Psoas muscle (tissue), 8 donors: ENCODE measurements around the gene SETD1A. TPM values are rescaled to one million over a fixed set of nuclear protein-coding genes. Genes with fewer than 3 reads are reported as not detected.

Experiments
- ATAC-seq, 4 donors: fragments of 200-7000 bp; cut with Tn5 transposase; one replicate each; pipeline ENCODE4 v1.9.1; 2020; ENCODE audit warnings: moderate library complexity in 3 of 4, mild to moderate bottlenecking in 2 of 4
- DNase-seq, 2 donors: peaks; one replicate each; pipeline ENCODE4 v3.0.0-alpha.2; 2020
- H3K27ac ChIP-seq: fragments of 200-600 bp; one replicate; pipeline ENCODE4 v1.8.0; 2022
- H3K27me3 ChIP-seq, 3 donors: fragments of 200-600 bp in 1 of 3; one replicate each; pipeline versions ENCODE4 v1.6.1 to v1.8.0; 2013 to 2022; ENCODE audit warnings: low read length in 2 of 3, mild to moderate bottlenecking in 2 of 3, moderate library complexity in 1 of 3; ENCODE audit not compliant: insufficient read depth in 3 of 3
- H3K36me3 ChIP-seq, 2 donors: fragments of 200-600 bp in 1 of 2; one replicate each; pipeline versions ENCODE4 v1.6.1 to v1.8.0; 2013 to 2022; ENCODE audit warnings: low read depth in 1 of 2, mild to moderate bottlenecking in 1 of 2, moderate library complexity in 1 of 2; ENCODE audit not compliant: insufficient read depth in 1 of 2
- H3K4me1 ChIP-seq: fragments of 200-600 bp; one replicate; pipeline ENCODE4 v1.8.0; 2022
- H3K4me3 ChIP-seq: fragments of 200-600 bp; one replicate; pipeline ENCODE4 v1.8.0; 2022; ENCODE audit warnings: mild to moderate bottlenecking
- H3K9me3 ChIP-seq: fragments of 200-600 bp; one replicate; pipeline ENCODE4 v1.8.0; 2022
- WGBS, 3 donors: extraction: QIAGEN DNeasy Blood & Tissue Kit; methylation state at CpG; one replicate each; pipeline versions ENCODE4 v1.1.6 to v1.1.7; 2013; 5-methylcytosine and 5-hydroxymethylcytosine counted together
- intact Hi-C, 2 donors: fragments of 100-400 bp; cut with DNase I; formaldehyde crosslinking; loops; one replicate each; pipeline versions ENCODE4 v1.11.0 to v1.14.2; 2022
- polyA plus RNA-seq, 3 donors: library from polyadenylated mRNA; stranded (reverse); fragments of 200-250 nt; gene quantifications; one replicate each; pipeline ENCODE4 v1.2.3, GENCODE V29; 2013
- total RNA-seq, 4 donors: library from RNA; stranded (reverse); fragmentation: NEBNext Ultra II Directional in 2 of 4; extraction: Animal tissue kit (Norgen Biotek cat#: 25700) in 2 of 4; gene quantifications; one replicate each; pipeline versions ENCODE4 v1.2.1 to v1.2.4, GENCODE V29; 2021 to 2023
- TF ChIP-seq, protein P1 (sequence below): fragments of 200-600 bp; IDR thresholded peaks from one replicate; pipeline ENCODE4 v1.8.0; 2022; ENCODE audit warnings: antibody characterized with exemption
- donor health status: healthy with polysubstance abuse.
- donor health status: DM: no; HTN: no; CAD: no; lungs with moderate emphysema.
- donor health status: Bipolar disorder and iron deficiency.
- donor health status: healthy.
- donor health status: DM: yes; HTN: yes; CAD: no.
- donor health status: DM: no; HTN: no; CAD: no.
- donor health status: DM: no; HTN: no; CAD: no.
- donor health status: DM: yes; HTN: yes; CAD: no.

Gene SETD1A
- total and polyA plus RNA-seq, 7 donors, result 7.9 to 19.0 (median 14.9) TPM

DNA sequence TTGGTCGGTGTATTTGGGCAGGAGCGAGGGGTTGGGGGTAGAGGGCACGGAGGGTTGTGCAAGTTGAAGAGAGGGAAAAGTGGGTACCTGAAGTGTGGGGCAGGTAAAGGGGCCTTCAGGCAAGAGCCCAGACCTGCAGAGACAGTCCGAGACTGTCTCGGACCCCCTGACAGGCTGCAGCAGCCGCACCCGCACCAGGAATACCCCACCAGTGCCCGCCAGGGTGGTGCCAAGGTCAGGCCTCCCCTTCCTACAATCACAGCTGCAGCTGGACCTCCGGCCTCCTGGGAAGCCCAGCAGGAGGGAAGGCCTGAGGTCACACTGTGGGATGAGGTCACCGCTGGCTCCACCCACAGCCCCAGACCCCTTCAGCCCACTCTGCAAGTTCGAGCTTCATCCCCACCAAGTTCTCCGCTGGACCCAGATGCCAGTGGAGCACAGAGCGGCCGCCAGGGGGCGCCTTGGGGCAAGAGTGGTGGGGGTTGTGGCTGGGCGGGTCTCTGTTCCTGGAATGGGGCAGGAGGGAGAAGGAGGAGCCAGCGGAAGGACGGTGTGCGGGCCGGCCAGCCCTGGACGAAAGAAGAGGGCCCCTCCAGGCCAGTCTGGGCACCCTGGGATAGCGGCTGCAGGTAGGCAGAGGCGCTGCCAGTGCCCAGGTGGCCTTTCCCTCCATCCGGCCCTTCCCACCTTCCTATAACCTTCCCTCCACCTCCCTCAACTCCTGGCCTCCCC lies 27.3 kb downstream of the SETD1A start, which contains the start of gene HSD3B7:
HSD3B7 (plus strand) TSS at position 539 of the 732 bp plus-strand sequence. CDS start 452 bp downstream, outside the sequence.
- TF ChIP-seq, protein P1, sequence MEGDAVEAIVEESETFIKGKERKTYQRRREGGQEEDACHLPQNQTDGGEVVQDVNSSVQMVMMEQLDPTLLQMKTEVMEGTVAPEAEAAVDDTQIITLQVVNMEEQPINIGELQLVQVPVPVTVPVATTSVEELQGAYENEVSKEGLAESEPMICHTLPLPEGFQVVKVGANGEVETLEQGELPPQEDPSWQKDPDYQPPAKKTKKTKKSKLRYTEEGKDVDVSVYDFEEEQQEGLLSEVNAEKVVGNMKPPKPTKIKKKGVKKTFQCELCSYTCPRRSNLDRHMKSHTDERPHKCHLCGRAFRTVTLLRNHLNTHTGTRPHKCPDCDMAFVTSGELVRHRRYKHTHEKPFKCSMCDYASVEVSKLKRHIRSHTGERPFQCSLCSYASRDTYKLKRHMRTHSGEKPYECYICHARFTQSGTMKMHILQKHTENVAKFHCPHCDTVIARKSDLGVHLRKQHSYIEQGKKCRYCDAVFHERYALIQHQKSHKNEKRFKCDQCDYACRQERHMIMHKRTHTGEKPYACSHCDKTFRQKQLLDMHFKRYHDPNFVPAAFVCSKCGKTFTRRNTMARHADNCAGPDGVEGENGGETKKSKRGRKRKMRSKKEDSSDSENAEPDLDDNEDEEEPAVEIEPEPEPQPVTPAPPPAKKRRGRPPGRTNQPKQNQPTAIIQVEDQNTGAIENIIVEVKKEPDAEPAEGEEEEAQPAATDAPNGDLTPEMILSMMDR, result peak; percentile 97
- Histone ChIP-seq H3K27me3 (no peaks in the 10 kb centered on the region), H3K4me3 (peak within 1 kb of the TSS; percentile 67), H3K27ac (peak within 1 kb of the TSS; percentile 67), H3K9me3 (no peaks in the 10 kb centered on the region), H3K4me1 (peaks cover 10% of the 10 kb centered on the region), H3K36me3 (peaks cover 0 to 48% of the 10 kb centered on the region in 2 donors)
- peak; percentile 92 to 94 for DNase-seq
- WGBS, 3 donors, result 23 to 38% (median 23%) methylated on average over 17 to 24 of the region's 24 CpGs
- intact Hi-C loops, result loop anchor here (2.0 to 10.0 kb wide), 8 partner anchors 110 to 882 kb away; partner anchors contain the start of genes ZNF843 (in 2 of the 2) and VKORC1 (in 1 of the 2)
- ATAC-seq, result peak; percentile 88 to 95 (median 90)

DNA sequence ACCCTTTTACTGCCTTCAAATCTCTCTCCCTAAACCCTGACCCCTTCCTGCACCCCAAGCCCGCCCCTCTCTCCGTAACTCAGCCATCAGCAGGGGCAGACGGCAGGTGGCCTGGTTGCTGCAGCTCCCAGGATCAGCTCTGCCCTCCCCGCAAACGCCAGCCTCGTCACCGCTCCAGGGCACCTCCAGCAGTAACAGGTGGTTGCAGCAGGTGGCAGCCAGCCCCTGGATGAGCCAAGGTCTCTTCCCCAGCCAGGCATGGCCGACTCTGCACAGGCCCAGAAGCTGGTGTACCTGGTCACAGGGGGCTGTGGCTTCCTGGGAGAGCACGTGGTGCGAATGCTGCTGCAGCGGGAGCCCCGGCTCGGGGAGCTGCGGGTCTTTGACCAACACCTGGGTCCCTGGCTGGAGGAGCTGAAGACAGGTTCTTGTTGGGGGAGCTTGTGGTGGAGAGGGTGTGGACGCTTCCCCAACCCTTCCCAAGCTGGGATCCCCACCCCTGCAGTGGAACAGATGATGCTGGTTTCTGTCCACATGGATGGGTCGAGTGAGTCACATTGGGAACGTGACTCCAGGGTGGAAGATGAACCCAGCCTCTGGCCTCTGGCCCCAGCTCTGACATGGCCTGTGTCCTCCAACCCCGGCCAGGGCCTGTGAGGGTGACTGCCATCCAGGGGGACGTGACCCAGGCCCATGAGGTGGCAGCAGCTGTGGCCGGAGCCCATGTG lies 28.0 kb downstream of the SETD1A start:
- Histone ChIP-seq H3K36me3 (peaks cover 0 to 40% of the 10 kb centered on the region in 2 donors), H3K4me3 (peak overlapping the region; percentile 67), H3K9me3 (no peaks in the 10 kb centered on the region), H3K4me1 (peaks cover 10% of the 10 kb centered on the region), H3K27me3 (no peaks in the 10 kb centered on the region), H3K27ac (peak overlapping the region; percentile 67)
- DNase-seq, result peak; percentile 72 to 77
- intact Hi-C loops, result loop anchor here (2.0 to 10.0 kb wide), 8 partner anchors 109 to 882 kb away; partner anchors contain the start of genes ZNF843 (in 2 of the 2) and VKORC1 (in 1 of the 2)
- TF ChIP-seq, protein P1, result no peak
- WGBS, 3 donors, result 28 to 32% (median 31%) methylated on average over 13 to 20 of the region's 20 CpGs
- peak; percentile 63 to 77 (median 69) for ATAC-seq

DNA sequence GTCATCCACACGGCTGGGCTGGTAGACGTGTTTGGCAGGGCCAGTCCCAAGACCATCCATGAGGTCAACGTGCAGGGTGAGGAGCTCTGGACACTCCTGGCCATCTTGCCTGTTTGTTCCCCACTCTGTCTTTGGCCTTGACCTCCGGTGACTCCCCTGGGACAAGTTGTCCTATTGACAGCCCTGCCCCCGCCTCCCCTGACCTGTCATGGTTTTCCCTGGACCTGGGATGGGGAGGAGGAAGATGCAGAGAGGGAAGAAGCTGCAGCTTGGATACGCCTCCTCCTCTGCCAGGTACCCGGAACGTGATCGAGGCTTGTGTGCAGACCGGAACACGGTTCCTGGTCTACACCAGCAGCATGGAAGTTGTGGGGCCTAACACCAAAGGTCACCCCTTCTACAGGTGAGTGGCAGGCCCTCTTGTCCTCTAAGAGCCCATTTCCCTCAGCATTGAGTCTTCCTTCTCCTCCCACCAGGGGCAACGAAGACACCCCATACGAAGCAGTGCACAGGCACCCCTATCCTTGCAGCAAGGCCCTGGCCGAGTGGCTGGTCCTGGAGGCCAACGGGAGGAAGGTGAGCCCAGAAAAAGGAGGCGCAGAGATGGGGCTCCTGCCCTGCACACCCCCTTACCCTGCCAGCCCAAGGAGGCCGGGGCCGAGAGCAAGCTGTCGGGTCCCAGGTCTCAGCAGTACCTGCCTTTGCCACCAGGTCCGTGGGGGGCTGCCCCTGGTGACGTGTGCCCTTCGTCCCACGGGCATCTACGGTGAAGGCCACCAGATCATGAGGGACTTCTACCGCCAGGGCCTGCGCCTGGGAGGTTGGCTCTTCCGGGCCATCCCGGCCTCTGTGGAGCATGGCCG lies 28.8 kb downstream of the SETD1A start:
- peaks cover 0 to 32% of the 10 kb centered on the region in 2 donors for H3K36me3 ChIP-seq
- no peaks in the 10 kb centered on the region for H3K27me3 ChIP-seq
- 84 to 88% (median 85%) methylated on average over 25 to 29 of the region's 29 CpGs for WGBS, 3 donors
- no peak overlapping the region for H3K4me3 ChIP-seq
- ATAC-seq (no peak), DNase-seq (no peak)
- intact Hi-C loops, result loop anchor here (5.0 to 10.0 kb wide), 5 partner anchors 108 to 881 kb away; partner anchors contain the start of genes VKORC1 (in 1 of the 2) and ZNF843 (in 1 of the 2)
- peak overlapping the region; percentile 67 for H3K27ac ChIP-seq
- no peaks in the 10 kb centered on the region for H3K9me3 ChIP-seq
- TF ChIP-seq, protein P1, result no peak
- peaks cover 10% of the 10 kb centered on the region for H3K4me1 ChIP-seq

DNA sequence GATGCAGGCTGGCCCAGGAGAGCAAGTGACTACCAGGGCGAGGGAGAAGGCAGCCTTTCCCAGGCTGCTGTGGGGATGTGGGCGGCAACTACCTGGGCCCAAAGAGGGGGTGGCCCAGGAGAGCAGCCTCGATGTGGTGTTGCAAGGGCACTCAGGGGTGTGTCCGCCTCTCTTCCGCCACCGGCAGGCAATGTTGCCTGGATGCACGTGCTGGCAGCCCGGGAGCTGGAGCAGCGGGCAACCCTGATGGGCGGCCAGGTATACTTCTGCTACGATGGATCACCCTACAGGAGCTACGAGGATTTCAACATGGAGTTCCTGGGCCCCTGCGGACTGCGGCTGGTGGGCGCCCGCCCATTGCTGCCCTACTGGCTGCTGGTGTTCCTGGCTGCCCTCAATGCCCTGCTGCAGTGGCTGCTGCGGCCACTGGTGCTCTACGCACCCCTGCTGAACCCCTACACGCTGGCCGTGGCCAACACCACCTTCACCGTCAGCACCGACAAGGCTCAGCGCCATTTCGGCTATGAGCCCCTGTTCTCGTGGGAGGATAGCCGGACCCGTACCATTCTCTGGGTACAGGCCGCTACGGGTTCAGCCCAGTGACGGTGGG lies 30.1 kb downstream of the SETD1A start:
- ATAC-seq (no peak), DNase-seq (no peak)
- intact Hi-C loops, result loop anchor here (5.0 to 10.0 kb wide), 5 partner anchors 107 to 880 kb away; partner anchors contain the start of genes VKORC1 (in 1 of the 2) and ZNF843 (in 1 of the 2)
- H3K27me3 ChIP-seq, result no peaks in the 10 kb centered on the region
- no peaks in the 10 kb centered on the region for H3K9me3 ChIP-seq
- TF ChIP-seq, protein P1, result no peak
- peaks cover 10% of the 10 kb centered on the region for H3K4me1 ChIP-seq
- no peak overlapping the region for H3K4me3 ChIP-seq
- peaks cover 0 to 19% of the 10 kb centered on the region in 2 donors for H3K36me3 ChIP-seq
- WGBS, 3 donors, result 93 to 96% (median 95%) methylated on average over 30 of the region's 30 CpGs
- no peak overlapping the region for H3K27ac ChIP-seq
